Inflammatory macrophage treated with lipopolysaccharide for 1 hour (primary cell): Measurements from ENCODE around the gene SKAP1.
"Not testable (repeated sequence)": the region's sequence is repeated elsewhere in the genome, so short reads cannot be mapped to it uniquely, and the experiment has no call there.

Source experiments
- DNase-seq, 2 donors: peaks; one replicate each; pipeline ENCODE4 v3.0.0-alpha.2; 2020 to 2022

Gene SKAP1

DNA sequence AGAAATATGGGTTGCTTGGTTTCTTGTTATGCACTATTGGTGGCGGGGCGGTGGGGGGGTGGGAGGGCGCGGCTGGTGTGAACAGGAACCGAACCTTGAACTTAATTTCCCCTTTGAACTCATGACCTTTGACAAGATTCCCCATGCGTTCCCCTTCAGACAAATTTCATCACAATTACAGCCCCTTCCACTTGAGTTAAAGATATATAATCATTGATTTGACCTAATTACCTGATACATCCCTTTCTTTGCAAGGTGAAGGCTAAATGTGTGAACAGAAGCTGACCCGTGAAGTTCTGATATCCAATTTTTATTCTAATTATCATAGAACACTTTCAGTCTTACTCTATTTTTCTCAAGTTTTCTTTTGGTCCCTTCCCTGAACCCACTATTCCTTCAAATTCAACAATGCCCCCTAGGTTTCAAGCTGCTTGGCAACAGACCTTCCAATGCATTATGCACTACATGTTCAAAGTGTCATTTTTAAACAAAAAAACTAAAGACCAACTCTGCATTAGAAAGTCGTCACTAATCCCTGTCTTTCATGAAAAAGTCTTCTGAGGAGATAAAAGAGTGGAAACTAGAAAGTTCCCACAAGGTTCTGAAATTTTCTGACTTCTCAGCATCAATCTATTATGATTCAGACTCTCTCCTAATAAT, 116.8 kb downstream of the SKAP1 start:
- DNase-seq, result no peak

DNA sequence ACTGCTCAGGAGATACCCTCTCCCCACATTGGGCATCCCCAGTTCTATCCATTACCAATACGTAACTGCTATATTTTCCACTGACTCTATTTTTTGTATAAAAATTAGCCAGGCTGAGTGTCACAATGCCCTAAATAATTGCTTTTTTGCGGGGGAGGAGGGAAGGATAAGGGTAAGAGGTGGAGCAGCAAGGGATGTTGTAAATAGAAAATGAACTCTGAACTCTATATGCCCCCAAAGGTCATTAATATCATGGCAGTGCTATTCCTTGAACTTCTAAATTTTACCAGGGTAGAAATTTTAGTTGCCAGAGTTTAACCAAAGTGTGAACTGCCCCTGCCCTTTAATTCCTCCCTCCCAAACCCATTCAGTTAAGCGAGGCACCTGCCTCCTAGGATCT, 118.7 kb downstream of the SKAP1 start:
- no peak for DNase-seq

DNA sequence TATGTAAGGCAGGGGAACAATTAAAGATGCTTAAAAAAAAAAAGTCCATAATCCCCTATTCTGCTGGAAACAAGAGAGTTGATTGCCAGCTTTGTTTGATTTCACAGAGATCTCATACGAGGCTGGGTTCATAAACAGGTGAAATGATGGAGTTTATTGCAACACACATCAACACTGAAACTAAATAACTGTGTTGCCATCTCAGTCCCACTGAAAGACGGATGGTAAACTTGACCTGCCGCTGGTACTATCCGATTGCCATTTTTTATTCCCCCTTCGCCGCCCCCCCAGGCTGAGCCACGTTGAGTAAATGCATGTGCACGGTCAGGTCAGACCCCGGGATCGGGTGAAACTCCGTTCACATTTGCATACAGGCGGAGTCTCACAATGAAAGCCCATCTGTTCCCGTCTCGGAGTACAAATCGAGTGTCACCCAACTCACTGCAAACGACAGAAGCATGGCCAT, 119.2 kb downstream of the SKAP1 start:
- no peak for DNase-seq

DNA sequence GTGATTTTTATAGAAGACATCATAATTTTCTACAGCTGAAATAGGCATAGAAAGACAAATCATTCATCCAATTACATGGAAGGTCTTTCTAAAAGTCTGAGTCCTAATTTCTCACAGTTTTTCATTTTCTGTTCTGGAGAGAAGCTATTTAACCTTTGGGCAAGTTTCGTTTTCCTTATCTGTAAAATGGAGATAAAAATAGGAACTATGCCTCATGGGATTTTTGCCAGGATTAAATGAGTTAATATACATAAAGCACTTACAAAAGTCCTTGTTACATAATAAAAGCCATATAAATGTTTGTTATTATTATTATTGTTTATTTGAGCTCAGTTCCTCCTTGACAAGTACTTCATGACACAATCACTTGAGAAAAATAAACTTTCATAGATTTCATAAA, 121.4 kb downstream of the SKAP1 start:
- peak in 1 of 2 donors; percentile 13 for DNase-seq

GRCh38 chr17:48307814-48308411, 122.1 kb downstream of the SKAP1 start:
- DNase-seq, result peak; percentile 25 to 66

GRCh38 chr17:48307255-48307654, 122.8 kb downstream of the SKAP1 start:
- DNase-seq, result no peak

DNA sequence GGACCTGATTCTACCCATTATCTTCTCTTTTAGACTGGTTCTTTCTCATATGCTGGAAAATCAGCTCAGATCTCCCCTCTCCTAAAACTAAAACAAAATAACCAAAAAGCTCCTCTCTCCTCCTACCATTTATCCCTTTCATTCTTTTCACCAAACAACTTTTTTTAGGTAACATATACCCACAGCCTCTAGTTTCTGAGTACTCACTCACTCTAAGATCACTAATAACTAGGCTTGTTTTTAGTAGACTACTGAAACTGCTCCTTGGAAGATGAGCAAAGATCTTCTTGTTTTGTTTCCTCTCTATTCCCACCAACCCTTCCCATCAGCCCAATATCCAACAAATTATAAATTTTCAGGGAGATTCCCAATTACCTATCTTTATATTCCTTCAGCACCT, 129.0 kb downstream of the SKAP1 start:
- no peak for DNase-seq

DNA sequence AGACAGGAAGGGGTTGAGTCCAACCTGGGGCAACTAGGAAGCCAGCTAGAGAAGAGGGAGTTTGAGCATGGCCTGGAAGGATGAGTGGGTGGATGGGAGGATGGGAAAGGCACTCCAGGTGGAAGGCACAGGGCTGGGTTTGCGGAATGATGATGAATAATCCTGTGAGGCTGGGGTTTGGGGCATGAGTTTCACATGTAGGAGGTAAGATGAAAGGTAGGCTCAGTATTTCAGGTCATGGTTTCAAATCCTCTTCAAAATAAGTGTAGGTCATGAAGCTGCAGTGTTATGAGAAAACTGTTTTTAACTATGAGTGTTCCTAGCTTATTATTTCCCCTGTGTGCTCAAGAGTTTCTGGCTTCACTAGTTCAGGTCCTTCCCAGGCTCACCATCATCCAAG, 130.3 kb downstream of the SKAP1 start:
- no peak for DNase-seq

DNA sequence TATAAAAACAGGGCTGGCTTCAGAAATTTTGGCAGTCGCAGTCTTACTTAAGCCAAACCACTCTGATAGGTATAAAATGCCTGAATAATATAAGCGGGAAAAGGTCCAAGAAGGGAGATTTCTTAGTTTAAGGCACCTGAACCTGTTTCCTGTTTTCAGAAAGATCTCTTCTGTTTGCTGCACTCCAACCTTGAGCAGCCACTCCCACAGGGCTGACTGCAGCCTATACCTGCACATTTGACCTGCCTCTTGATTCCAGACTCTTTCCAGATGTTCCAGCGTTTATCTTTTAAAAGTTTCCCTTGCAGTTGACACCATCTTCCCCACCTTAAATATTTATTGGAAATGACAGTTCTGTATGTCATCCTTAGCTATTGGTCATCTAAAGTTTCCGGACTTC, 132.2 kb downstream of the SKAP1 start:
- no peak for DNase-seq

GRCh38 chr17:48296453-48296852, 133.6 kb downstream of the SKAP1 start:
- DNase-seq, result no peak

- peak; percentile 49 to 65 for DNase-seq
These were observed 134.4 kb downstream of the SKAP1 start for GRCh38 chr17:48295362-48296288.

- DNase-seq, result peak in 1 of 2 donors; percentile 8
These were observed 135.1 kb downstream of the SKAP1 start for GRCh38 chr17:48294806-48295361.

DNA sequence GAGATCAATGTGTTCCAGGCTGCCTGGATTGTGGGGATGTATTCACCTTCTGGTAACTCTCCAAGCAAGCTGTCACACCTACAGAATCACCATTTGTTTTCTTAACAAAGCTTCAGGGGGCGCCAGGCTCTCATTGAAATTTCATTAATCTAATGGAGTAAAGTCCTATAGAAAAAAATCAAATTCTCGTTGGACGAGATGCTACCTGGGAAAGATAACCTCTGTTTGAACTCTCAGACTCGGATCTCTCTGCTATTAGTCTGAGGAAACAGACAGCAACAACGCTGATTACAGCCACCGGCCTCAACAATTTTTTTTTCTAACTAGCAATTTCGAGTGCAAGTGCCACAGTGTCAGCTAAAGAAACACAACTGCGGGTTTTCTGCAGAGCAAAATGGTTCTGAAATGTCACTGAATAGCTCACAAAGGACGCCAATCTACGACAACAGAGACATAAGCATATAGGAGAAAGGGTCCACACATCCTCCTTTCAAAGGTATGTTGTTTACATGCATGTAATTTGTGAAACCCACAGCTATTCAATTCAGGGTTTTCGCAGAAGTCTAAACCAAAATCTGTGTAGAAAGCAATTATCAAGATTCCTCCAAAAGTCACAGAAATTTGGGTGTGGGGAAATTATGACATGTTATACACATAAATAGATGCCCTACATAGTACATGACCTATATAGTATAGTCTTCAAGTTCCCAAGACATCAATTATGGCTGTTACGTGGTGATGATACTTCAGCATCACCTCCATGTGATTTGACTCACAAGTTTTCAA, 135.8 kb downstream of the SKAP1 start:
- no peak for DNase-seq

GRCh38 chr17:48293319-48294019, 136.5 kb downstream of the SKAP1 start:
- no peak for DNase-seq

- no peak for DNase-seq
These were observed 139.6 kb downstream of the SKAP1 start for GRCh38 chr17:48290378-48290777.

- not testable (repeated sequence) for DNase-seq
These were observed 143.1 kb downstream of the SKAP1 start for GRCh38 chr17:48286917-48287316.

DNA sequence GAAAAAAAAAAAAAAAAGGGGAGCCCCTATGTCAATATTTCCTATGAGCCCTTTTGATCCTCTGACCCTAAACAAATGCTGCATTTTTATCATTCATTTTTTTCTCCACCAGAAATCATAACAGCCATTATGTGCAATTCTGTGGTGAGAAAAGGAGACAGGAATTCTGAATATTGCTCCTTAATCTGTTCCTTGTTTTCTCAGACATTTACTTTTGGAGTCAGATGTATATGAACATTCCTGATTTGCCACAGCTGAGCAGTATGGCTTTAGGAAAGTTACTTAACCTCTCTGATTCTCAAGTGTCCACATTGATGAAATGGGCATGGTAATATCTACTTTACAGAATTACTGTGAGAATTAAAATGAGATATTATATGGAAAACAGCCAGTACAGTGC, 144.4 kb downstream of the SKAP1 start:
- DNase-seq, result no peak

- no peak for DNase-seq
These were observed 146.1 kb downstream of the SKAP1 start for GRCh38 chr17:48283907-48284306.

DNA sequence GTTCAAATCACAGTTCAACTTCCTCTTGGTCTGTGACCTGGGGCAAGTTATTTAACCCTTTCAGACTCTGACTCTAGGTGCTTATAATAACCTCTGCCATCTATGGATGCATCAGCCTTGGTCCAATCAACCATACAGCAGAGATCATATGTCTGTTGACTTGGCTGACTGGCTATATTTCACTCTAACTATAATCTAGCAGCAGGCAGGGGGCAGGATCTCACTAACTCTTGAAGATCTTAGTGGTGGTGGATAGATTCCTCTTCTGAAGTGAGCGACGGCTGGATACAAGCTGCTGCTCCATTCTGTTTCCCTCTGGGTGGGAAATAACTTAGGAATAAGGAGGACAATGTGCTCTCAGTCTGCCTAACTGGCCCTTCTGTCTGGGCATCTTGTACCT, 146.6 kb downstream of the SKAP1 start:
- DNase-seq, result no peak

- DNase-seq, result no peak
These were observed 147.7 kb downstream of the SKAP1 start for GRCh38 chr17:48282303-48282702.

DNA sequence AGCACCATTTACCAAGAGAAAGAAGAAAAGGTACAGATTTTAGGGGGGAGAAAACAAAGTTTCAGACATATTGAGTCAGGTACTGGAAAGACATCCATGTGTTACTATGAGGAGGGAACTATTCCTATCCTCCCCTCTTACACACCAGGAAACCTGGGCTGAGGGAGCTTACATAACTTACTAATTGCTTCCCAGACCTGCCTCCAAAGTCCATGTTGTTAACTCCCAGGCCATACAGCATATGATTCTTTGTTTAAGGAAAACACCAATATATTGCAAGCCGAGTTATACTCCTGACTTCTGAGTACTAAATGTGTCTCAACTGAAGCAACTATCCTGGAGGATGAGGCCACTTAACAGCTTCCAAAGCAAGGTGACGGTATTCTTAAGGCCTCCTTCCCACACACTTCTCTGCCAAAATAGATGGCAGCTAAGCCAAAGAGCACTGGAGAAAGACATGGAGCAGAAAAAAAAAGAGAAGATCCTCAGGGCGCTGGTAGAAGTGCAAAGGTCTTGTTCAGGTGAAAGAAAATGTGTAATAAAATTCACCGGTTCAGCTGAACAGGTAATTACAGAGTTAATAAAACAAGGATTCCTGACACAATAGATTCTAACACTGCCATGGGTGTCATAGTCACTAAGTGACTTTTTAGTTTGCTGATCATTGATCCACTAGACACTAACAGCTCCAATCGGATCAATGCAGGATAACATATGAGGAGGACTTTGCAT, 151.1 kb downstream of the SKAP1 start:
- DNase-seq, result no peak
